Stimulated activated CD8-positive, alpha-beta memory T cell treated with anti-CD3 and anti-CD28 coated beads, Interleukin-15, amount 100 ng/mL, for 24 hours (primary cell): ENCODE measurements around the gene PMS1.
"Not testable (repeated sequence)": the region's sequence is repeated elsewhere in the genome, so short reads cannot be mapped to it uniquely, and the experiment has no call there.

Source experiments
- DNase-seq: peaks from one replicate; pipeline ENCODE4 v3.0.0-alpha.2; 2020; ENCODE audit warnings: low read depth

Gene PMS1

DNA sequence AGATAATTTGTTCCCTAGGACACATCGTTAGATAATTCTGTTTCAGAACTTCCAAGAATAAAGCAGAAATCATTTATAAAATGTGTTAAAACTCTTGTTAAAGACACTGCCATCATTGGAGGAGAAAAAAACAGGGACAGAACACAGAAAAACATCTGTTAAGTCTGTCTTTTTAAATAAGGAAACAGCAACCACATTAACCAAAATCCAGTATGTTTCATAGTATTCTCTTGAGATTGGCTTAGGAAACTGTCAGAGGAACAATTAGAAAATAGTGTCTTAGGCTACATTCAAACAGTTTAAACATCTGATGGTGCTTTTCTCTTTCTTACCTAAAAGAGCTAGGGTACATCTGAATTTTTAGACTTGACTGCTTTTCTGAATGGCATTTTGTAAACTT is 81.6 kb downstream of the PMS1 start:
- DNase-seq: no peak

DNA sequence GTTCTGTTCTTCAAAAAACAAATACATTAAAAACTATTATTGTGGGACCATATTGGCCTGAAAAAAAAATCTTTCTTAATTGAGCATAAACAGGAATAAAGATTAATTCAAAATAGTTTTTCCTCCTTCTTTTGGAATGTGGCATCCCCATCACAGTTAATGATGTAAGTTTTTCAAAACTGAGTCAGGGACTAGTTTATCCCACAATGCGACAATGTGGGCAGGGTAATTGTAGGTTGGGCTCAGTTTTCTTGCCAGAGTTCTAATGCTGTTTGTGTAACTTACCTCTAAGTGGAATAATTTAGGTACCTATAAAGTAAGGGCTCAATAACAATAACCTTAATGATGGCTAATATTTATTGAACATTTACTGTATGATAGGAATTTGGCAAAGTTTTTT is 82.0 kb downstream of the PMS1 start:
- DNase-seq: no peak

DNA sequence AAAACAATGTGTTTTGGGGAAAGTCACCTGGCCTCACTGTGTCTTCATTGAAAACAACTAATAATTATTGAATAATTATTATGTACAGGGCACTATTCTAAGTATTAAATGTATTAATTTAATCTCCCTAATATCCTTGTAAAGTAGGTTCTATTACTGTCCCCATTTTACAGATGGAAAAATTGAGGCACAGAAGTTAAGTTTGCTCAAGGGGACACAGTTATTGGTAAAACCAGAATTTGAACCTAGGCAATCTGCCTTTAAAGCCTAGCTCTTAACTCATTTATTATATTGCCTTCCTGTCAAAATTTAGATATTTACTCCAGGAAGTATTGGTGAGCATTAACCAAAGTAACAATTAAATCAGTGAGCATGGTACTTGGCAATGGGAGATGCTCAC is 84.6 kb downstream of the PMS1 start:
- no peak for DNase-seq

DNA sequence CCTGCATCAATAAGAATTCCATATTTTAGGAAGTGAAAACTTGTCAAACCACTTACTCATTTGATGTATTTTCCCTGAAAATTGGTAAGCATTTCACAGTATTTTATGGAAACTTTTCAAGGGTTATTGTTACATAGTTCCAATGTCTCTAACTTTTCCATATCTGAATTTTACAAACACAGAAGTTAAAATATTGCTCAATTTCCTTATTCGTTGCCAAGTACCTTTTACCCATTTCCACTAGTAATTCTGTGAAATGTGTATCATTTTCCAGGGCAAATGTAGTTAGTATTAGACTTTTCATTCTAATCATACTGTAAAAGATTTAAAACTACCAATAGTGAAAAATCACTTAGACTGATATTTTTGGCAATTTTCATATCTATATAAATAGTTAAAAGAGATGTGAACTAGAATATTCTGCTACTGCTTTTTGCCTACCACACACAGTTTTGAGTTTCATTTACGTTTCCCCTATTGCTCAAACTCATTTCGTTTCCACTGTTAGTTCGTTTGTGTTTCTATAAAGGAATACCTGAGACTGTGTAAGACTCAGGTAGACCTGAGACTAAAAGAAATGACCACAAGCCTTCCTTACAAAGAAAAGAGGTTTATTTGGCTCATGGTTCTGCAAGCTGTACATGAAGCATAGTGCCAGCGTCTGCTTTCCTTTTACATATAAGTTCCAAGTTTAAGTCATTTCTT is 86.3 kb downstream of the PMS1 start:
- no peak for DNase-seq

DNA sequence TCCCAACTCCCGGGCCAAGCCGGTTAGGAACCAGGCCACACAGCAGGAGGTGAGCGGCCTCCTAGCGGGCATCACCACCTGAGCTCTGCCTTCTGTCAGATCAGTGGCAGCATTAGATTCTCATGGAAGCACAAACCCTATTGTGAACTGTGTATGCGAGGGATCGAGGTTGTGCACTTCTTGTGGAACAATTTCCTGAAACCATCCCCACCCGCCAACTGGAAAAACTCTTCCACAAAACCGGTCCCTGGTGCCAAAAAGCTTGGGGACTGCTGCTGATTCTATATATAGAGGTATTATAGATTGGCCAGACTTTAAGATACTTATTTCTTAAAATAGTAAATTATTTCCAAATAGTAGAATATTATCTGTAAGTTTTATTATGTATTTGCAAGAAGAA is 89.4 kb downstream of the PMS1 start:
- no peak for DNase-seq

DNA sequence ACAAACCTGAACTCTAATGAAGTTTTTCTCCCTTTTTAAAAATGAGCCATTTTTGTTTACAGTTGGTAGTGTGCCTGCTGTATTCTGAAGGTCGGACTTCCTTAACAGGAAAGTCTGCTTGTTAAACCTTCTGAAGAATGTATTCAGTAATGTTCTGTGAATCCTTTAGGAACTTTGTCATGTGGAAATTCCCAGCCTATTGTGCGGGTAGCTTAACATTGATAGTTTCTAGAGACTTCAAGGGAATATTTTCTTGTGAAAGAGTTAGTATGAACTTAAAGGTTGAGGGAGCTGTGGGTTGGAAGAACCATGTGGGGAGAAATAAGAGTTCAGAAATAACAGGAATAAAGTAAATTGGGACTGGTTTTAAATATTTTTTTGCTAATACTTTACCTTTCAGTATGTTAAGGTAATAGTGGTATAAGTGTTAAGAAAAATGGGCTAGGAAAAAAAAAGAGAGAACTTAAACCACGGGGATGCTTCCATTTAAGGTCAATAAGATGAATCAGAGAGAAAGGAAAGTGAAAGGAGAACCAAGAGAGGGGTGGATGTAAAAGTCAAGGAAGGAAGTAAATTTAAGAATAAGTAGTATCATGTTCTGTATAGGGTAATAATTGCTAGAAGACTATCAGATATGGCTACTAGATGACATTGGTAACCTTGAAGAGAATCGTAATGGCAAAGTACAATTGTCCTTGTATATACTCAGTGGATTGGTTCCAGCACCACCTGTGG is 90.5 kb downstream of the PMS1 start:
- no peak for DNase-seq

DNA sequence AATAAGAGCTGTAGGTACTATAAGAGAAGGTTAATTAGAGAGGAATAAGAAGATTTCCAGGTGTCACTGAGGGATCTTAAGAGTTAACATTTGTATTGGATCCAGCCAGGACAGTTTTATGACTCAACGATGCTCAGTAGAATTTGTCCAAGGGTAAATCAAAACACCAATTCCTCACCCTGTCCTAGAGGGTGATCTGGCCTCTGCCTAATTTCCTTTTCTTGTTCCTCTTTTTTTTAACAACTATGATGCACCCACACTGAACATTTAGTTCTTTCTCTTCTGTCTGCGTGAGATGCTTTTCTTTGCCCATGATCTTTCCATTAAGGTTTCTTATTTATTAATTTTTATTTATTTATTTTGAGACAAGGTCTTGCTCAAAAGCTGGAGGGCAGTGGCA is 92.0 kb downstream of the PMS1 start:
- no peak for DNase-seq

DNA sequence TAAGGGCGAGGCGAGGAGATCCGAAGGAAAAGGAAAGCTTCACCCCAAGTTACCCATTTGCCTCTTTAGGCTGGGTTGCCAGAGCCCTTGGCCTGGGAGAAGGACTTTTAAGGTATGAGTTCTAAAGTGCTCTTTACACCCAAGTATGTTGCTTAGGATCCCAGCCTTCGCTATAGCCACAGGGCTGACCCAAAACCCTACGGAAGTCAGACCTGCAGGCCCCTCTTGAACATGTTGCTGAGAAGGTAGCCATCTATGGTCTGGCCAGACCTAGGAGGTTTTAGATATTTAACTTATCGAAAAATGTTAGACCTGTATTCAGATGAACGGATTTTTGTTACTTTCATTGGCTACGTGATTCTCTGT is 95.4 kb downstream of the PMS1 start:
- no peak for DNase-seq

DNA sequence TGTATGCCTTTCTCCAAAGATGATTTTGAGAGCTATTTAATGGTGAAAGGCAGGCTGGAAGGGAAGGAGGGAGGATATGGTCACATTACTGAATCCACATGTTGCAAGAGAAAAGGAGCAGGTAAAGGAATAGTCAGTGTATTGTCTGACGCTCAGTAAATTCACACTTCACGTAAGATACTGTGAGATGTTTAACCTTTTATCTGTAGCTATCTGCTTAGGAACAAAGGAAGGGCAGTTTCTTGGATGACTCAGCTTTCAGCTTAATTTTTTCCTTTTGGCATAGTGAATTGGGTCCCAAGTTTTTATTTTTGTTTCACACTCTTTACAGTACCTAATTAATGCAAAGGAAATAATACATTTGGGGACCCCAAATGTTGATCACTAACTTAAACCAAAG is 96.2 kb downstream of the PMS1 start:
- no peak for DNase-seq

DNA sequence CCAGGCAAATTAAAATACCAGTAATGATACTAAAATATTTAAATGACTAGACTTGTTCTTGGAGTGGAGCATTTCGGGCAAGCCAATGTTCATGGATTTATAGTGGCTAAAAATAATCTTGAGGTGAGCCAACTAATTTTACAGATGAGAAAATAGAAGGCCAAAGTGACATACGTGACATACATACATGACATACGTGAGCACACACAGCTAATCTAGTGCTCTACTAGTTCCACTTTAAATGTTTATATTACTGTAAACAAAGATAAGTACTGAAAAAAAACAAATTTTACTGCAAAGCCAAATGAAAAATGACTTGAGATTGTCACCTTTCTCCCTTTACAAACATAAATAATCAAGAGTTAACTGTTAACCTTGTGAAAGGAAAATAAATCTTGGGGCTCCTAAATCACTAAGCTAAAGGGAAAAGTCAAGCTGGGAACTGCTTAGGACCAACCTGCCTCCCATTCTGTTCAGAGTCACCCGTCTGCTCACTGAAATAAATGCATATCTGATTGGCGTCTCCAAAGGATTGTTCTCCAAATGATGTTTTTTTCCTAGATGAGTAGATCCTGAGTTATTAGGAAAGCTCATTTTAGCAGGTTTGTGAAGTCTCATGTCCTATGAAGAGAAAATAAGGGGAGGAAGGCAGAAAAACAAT is 96.7 kb downstream of the PMS1 start:
- DNase-seq: no peak

DNA sequence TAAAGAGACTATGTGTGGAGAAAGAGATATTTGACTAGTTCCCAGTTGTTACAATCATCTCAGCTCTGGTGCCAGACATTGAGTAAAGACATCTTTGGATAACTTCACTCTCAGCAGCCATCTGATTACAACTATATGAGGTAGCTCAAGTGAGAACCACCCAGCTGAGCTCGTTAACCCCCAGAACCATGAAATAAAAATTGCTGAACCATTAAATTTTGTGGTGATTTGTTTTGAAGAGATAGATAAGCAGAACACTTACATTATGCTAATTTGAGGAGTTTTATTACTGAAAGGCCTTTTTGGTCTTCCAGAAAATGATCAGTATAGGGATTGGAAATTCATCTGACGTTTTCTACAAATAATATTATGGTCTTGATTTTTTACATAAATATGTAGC is 101.1 kb downstream of the PMS1 start:
- no peak for DNase-seq

DNA sequence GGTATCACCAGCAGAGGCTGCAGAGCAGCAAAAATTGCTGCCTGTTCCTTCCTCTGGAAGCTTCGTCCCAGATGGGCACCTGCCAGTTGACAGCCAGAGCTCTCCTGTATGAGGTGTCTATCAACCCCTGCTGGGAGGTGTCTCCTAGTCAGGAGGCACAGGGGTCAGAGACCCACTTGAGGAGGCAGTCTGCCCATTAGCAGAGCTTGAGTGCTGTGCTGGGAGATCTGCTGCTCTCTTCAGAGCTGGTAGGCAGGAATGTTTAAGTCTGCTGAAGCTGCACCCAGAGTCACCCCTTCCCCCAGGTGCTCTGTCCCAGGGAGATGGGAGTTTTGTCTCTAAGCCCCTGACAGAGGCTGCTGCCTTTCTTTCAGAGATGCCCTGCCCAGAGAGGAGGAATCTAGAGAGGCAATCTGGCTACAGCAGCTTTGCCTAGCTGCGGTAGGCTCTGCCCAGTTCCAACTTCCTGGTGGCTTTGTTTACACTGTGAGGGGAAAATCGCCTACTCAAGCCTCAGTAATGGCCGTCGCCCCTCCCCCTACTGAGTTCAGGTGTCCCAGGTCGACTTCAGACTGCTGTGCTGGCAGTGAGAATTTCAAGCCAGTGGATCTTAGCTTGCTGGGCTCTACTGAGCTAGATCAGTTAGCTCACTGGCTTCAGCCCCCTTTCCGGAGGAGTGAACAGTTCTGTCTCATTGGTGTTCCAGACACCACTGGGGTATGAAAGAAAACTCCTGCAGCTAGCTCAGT is 108.5 kb downstream of the PMS1 start:
- not testable (repeated sequence) for DNase-seq

DNA sequence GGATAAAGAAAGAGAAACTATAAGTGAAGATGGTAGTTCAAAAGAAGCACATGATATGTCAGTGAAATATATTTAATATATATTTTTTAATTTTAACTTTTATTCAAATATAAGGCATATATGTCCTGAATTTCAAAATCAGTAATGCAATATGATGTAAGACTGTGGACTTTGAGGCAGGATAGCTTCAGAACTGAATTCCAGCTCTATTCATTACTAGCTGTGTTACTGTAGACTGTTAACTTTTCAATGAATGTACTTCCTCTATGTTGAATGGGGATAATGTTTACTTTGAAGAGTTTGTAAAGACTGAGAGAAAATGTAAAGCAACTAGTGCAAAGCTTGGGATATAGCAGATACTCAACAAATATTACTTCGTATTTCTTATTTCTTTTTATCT is 112.6 kb downstream of the PMS1 start:
- no peak for DNase-seq

DNA sequence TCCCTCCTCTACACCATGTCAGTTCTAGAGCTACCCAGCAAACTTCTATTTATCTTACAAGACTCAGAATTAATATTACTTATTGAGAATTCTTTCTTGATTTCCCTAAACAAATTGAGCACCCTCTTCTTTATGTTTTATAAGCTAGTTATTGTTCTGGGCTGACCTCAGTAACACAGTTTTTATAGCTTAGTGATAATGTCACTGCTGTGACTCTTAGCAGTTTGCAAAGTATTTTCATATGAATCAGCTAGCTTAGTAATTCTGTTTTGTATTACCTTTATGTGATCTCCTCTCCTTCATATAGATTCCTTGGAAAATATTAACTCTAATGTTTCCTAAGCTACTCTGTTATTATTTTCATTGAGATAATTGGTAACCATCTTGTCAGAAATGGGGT is 114.9 kb downstream of the PMS1 start:
- no peak for DNase-seq

DNA sequence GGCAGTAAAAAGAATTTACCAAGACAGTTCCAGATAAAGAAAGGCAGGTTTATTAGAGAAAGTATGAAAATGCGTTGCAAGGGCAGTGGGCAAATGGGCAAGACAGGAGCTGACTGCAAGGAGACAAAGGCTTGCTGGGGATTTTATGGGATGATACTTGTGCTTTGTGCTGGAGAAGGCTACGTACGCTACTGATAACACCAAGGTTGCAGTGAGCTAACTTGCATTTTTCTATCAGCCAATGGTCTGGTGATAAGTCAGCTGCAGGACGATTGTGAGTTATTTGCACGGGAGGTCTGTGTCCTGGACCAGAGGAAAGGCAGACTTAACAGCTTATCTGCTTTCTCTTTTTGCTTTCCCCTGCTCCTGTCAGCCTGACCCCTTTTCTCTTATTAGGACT is 116.5 kb downstream of the PMS1 start:
- DNase-seq: no peak

DNA sequence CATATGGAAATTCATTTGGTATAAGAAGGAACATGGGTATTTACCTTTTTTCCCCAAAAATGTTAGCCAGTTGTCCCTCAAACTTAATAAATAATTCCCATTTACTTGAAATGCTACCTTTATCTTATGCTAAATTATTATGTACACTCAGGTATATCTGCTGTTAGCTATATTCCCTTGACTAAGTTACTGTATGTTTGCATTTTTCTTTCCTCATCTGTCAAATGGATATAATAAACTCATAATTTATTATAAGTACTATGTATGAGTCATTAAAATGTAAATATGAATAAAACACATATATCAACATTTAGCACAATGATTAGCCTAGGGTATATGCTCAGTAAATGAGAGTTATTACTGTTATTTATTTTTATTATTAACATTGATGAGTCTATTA is 117.4 kb downstream of the PMS1 start:
- no peak for DNase-seq

DNA sequence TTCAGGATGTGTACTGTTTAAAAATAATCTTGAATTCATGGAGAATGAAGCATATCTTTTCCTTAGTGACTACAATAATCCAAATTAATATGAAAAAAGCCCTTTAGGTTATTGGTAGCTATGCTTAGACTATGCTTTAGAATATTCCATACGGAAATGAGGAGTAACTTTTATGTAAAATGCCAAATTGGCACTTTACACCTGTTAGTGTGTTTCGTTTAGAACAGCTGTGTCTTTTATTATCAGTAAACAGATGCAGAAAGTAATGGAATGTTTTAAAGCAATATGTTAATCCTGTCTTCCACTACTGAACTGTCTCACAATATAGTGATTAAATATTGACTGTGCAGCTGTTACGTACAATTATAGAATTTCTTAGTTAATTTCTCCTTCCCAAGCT is 129.6 kb downstream of the PMS1 start:
- DNase-seq: no peak

DNA sequence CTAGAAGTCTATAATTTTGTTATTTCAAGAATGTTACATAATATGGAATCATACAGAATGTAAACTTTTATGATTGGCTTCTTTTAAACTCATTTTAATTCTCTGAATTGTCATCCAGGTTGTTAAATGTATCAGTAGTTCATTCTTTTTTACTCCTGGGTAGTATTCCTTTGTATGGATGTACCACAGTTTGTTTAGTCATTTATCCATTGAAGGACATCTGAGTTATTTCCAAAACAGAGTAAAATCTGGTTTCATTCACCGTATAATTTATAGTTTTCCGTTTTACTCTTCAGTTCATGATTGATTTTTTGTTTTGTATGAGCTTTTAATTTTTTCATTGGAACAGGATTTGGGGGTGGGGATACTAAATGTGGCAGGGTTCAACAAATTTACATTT is 132.4 kb downstream of the PMS1 start:
- no peak for DNase-seq
